Measurements from ENCODE around the gene CCDC57. TPM values are rescaled to one million over a fixed set of nuclear protein-coding genes. Genes with fewer than 3 reads are reported as not detected.

The CCDC57 gene
- total RNA-seq, 1 donor from 2014 or later, result 37.2 TPM

DNA sequence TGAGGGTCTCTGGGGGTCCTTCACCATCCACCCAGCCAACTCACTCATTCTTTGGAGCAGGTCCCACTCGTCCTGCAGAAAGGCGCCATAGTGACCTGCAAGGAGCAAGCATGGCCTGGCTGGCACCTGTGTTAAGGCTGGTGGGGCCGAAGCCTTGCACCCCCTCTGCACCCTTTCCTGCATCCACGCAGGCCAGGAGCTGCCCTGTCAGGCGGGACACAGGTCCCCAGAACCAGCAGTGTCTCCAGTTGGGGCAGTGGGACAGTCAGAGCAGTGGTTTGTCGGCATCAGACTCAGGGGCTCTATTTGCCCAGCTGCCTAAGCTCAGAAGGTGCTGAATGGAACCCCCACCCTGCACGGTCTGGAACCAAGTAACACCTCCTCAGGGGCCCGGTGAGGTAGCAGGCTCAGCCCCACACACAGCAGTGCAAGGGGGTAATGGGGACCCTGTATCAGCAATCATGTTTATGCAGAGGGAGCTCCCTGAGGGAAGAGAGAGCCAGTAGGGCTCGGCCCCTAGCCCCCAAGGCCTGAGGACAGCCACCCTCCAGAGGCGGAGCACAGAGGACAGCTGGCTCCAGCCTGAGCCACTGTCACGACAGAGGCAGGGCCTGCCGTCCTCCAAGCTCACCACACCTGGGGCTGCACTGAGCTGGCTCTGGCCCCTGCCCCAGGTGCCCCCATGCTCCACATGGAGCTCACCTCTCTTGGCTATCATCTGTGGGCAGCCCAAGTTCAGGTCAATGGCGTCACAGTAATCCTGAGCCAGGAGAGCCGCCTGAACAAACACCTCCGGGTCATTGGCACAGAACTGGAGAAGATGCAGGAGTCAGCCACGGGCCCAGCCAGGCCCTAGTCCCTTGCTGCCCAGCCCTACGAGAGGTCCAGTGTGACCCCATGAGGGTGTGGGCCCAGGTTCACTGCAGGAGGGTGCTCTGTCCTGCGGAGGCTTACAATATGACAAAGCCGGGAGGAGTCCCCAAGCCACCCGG, 148.9 kb downstream of the CCDC57 start:
- Mint-ChIP-seq H3K27ac (ENCODE audit: unreplicated experiment) (no peak overlapping the region), H3K9me3 (ENCODE audit: unreplicated experiment) (no peaks in the 10 kb centered on the region), H3K4me1 (ENCODE audit: unreplicated experiment) (peaks cover 3% of the 10 kb centered on the region), H3K27me3 (ENCODE audit: unreplicated experiment) (peaks cover 11% of the 10 kb centered on the region), H3K36me3 (ENCODE audit: low read depth, unreplicated experiment) (no peaks in the 10 kb centered on the region), H3K4me3 (ENCODE audit: unreplicated experiment) (peak overlapping the region; percentile 71)
- no peak for DNase-seq (ENCODE audit: low spot score)
- TF ChIP-seq, protein P1, sequence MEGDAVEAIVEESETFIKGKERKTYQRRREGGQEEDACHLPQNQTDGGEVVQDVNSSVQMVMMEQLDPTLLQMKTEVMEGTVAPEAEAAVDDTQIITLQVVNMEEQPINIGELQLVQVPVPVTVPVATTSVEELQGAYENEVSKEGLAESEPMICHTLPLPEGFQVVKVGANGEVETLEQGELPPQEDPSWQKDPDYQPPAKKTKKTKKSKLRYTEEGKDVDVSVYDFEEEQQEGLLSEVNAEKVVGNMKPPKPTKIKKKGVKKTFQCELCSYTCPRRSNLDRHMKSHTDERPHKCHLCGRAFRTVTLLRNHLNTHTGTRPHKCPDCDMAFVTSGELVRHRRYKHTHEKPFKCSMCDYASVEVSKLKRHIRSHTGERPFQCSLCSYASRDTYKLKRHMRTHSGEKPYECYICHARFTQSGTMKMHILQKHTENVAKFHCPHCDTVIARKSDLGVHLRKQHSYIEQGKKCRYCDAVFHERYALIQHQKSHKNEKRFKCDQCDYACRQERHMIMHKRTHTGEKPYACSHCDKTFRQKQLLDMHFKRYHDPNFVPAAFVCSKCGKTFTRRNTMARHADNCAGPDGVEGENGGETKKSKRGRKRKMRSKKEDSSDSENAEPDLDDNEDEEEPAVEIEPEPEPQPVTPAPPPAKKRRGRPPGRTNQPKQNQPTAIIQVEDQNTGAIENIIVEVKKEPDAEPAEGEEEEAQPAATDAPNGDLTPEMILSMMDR (IDR thresholded peaks at IDR 0.05; ENCODE audit: unreplicated experiment), result no peak

DNA sequence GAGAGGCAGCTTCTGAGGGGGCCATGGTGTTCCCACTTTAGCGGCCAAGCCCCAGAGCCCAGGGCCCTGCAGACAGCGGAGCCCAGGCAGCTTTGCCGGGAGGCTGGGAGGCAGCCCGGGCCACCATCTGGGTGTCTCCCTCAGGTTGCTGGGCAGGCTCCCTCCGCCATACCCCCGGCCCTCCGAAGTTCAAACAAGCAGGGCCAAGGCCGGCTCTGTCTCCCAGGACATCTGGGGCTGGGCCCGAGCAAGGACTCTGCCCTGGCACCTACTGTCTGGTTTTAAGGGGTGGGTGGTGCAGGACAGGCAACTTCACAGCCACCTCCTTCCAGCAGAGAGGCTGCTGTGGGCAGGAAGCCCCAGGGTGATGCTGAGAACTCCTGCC, 149.7 kb downstream of the CCDC57 start:
- H3K36me3 Mint-ChIP-seq (ENCODE audit: low read depth, unreplicated experiment), result no peaks in the 10 kb centered on the region
- peaks cover 3% of the 10 kb centered on the region for H3K4me1 Mint-ChIP-seq (ENCODE audit: unreplicated experiment)
- H3K4me3 Mint-ChIP-seq (ENCODE audit: unreplicated experiment), result no peak overlapping the region
- H3K27ac Mint-ChIP-seq (ENCODE audit: unreplicated experiment), result no peak overlapping the region
- no peaks in the 10 kb centered on the region for H3K9me3 Mint-ChIP-seq (ENCODE audit: unreplicated experiment)
- TF ChIP-seq, protein P1 (IDR thresholded peaks at IDR 0.05; ENCODE audit: unreplicated experiment), result no peak
- H3K27me3 Mint-ChIP-seq (ENCODE audit: unreplicated experiment), result peaks cover 12% of the 10 kb centered on the region
- DNase-seq (ENCODE audit: low spot score), result no peak

DNA sequence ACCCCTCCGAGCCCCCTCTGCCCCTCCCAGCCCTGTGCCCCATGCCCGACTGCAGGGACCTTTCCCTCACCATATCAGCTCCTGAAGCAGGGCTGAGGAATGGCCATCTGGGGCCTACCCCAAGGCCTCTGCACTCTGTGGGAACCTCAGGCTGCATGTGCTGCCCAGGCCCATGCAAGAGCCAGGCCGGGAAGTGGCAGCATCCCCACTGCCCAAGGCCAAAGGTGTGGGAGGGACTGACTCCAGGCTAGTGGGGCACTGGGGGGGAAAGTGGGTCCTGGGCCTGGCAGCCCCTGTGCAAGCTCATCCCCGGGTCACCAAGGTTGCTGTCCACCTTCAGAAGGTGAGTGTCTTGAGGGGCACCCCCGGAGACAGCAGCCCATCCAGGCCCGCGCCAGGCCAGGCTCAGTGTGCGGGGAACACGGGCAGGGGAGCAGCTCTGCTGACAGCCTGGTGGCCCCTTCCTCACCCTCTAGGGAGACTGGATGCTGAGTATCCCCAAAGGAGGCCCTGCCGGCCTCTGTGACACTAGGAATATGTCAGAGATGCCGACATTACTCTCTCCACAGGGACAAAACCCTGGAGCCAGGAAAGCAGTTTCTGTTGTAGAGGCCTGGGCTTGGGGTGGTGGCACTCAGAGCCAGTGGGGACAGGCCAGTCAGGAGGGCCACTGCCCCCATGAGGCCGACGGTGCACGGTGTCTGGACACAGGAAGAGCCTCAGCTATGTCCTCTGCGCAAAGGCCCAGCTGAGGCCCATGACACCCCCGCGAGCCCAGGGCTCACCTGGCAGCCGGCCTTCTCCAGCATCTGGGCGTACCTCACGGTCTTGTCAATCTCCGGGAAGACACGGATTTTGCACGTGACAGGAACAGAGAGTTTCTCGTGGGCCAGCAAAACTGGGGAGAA, 150.3 kb downstream of the CCDC57 start:
- no peak overlapping the region for H3K4me3 Mint-ChIP-seq (ENCODE audit: unreplicated experiment)
- no peaks in the 10 kb centered on the region for H3K36me3 Mint-ChIP-seq (ENCODE audit: low read depth, unreplicated experiment)
- DNase-seq (ENCODE audit: low spot score), result no peak
- TF ChIP-seq, protein P1 (IDR thresholded peaks at IDR 0.05; ENCODE audit: unreplicated experiment), result no peak
- no peaks in the 10 kb centered on the region for H3K9me3 Mint-ChIP-seq (ENCODE audit: unreplicated experiment)
- H3K27ac Mint-ChIP-seq (ENCODE audit: unreplicated experiment), result no peak overlapping the region
- H3K4me1 Mint-ChIP-seq (ENCODE audit: unreplicated experiment), result peaks cover 3% of the 10 kb centered on the region
- peaks cover 13% of the 10 kb centered on the region for H3K27me3 Mint-ChIP-seq (ENCODE audit: unreplicated experiment)

DNA sequence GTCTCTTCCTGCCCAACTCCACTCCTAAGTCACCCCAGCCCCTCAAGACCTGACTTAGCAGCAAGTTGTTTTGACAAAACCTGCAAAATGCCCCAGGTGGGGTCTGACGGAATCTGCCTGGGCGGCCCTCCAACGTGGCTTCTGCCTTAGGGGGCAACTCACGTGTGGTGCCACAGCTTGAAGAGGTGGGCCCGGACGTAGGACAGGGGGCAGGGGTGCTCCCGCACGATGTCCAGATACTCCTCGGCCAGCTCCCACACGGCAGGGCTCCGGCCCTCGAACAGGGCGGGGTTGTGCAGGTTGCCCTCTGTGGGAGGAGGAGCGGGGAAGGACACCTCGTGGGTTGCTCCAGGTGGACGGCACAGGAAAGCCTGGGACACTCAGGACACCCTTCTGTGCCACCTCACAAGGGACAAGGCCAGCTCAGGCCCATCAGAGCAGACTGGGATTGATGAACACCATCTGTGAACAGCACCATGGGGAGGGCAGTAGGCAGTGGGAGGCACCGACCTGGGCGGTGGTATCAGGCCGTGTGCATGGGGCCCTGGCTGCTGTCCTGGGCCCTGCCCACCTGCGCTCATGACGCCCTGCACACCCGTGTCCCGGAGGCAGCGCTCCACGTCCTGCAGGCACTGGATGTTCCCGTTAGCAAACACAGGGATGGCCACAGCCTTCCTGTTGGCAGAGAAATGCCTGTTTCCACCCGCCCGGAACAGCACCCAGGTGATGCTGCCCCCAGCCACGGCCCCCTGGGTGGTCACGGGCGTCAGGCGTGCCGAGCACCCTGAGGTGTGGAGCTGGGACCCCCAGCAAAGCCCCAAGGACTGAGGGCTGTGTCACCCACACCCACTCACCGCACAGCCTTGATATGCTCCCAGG, 151.4 kb downstream of the CCDC57 start:
- no peaks in the 10 kb centered on the region for H3K9me3 Mint-ChIP-seq (ENCODE audit: unreplicated experiment)
- H3K36me3 Mint-ChIP-seq (ENCODE audit: low read depth, unreplicated experiment), result no peaks in the 10 kb centered on the region
- DNase-seq (ENCODE audit: low spot score), result no peak
- H3K27me3 Mint-ChIP-seq (ENCODE audit: unreplicated experiment), result peaks cover 4% of the 10 kb centered on the region
- H3K4me3 Mint-ChIP-seq (ENCODE audit: unreplicated experiment), result no peak overlapping the region
- TF ChIP-seq, protein P1 (IDR thresholded peaks at IDR 0.05; ENCODE audit: unreplicated experiment), result no peak
- H3K4me1 Mint-ChIP-seq (ENCODE audit: unreplicated experiment), result peaks cover 2% of the 10 kb centered on the region
- no peak overlapping the region for H3K27ac Mint-ChIP-seq (ENCODE audit: unreplicated experiment)

All from endothelial cell (in vitro differentiated cells).